Measurements from ENCODE around the gene DYRK3. TPM values are rescaled to one million over a fixed set of nuclear protein-coding genes. Genes with fewer than 3 reads are reported as not detected.

DYRK3 gene
- polyA plus RNA-seq, 1 donor (not counting 4 experiments of a cell fraction or from before 2014, with no cell fraction given): 15.0 TPM

DNA sequence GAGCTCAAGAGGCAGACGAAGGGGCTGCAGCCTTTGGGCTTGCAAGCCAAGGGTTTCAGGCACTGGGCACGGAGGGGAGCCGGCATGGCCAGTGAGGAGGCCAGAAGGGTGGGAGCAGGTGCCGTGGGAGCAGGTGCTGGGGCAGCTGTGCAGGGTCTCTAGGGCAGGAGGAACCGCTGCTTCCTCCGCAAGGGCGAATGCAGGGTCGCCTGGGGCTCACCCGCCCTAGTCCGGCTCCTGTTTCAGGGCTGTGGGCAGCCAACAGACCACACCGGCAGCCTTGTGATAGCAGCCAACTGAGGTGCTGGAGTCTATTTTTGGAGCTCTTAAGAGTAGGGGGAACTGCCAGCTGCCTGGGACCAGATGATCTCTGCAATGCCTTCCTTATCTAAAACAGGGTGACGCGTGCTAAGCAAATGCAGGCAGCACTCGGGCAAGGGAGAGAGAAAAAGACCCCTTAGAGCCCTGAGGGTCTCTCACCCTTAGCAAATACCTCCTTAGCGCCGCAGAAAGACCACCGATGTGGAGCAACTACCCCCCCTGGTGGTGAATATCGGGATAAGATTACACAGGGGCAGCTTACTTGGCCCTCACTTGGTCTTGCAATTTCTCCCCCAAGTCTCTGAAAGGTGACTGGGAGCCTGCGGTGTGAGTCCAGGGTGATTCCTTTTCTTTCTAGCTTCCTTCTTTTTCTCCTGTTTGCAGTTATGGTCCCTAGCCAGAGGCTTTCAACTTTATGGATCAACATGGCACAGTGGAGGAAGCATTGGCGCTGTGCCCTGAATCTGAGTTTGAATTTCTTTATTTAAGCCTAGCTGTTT, 28.7 kb downstream of the DYRK3 start:
- H3K27ac ChIP-seq (ENCODE audit: control insufficient read depth, insufficient read depth, low read length): no peak overlapping the region
- peaks cover 15% of the 10 kb centered on the region for H3K27me3 ChIP-seq (ENCODE audit: control insufficient read depth, extremely low read depth, insufficient read depth, low read length)
- no peak overlapping the region for H2AFZ ChIP-seq (ENCODE audit: control insufficient read depth, low read length)
- no peaks in the 10 kb centered on the region for H3K9me3 ChIP-seq (ENCODE audit: control insufficient read depth, low read depth, low read length)
- H3K9me1 ChIP-seq (ENCODE audit: control insufficient read depth, extremely low read depth, insufficient read depth, low read length): no peaks in the 10 kb centered on the region
- DNase-seq (ENCODE audit: low read depth, low spot score): no peak
- no peak for FAIRE-seq
- TF ChIP-seq, protein P1, sequence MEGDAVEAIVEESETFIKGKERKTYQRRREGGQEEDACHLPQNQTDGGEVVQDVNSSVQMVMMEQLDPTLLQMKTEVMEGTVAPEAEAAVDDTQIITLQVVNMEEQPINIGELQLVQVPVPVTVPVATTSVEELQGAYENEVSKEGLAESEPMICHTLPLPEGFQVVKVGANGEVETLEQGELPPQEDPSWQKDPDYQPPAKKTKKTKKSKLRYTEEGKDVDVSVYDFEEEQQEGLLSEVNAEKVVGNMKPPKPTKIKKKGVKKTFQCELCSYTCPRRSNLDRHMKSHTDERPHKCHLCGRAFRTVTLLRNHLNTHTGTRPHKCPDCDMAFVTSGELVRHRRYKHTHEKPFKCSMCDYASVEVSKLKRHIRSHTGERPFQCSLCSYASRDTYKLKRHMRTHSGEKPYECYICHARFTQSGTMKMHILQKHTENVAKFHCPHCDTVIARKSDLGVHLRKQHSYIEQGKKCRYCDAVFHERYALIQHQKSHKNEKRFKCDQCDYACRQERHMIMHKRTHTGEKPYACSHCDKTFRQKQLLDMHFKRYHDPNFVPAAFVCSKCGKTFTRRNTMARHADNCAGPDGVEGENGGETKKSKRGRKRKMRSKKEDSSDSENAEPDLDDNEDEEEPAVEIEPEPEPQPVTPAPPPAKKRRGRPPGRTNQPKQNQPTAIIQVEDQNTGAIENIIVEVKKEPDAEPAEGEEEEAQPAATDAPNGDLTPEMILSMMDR (optimal IDR thresholded peaks at IDR 0.05 in 1 of 3, IDR thresholded peaks at IDR 0.05 in 1 of 3, conservative IDR thresholded peaks at IDR 0.05 in 1 of 3; ENCODE audit: extremely low read depth in 1 of 3, insufficient read depth in 2 of 3, low read length in 3 of 3): peak; percentile 76 to 86 (median 83)
- TF ChIP-seq EZH2 (IDR thresholded peaks at IDR 0.05; ENCODE audit: low read length): no peak
- no peak overlapping the region for H3K4me2 ChIP-seq (ENCODE audit: control insufficient read depth, extremely low read depth, insufficient read depth, low read depth, low read length)
- H4K20me1 ChIP-seq (ENCODE audit: control insufficient read depth, extremely low read depth, insufficient read depth, low read length): no peaks in the 10 kb centered on the region
- H3K9ac ChIP-seq (ENCODE audit: control insufficient read depth, extremely low read depth, insufficient read depth, low read length): no peak overlapping the region
- no peaks in the 10 kb centered on the region for H3K36me3 ChIP-seq (ENCODE audit: control insufficient read depth in 2 of 2, extremely low read depth in 1 of 2, insufficient read depth in 2 of 2, low read length in 2 of 2)
- dilution Hi-C loops (cut with MboI; ENCODE audit: extremely low pct_ligation_motif_present, low sequenced_read_pairs): no loop called here
- no peaks in the 10 kb centered on the region for H3K79me2 ChIP-seq (ENCODE audit: control insufficient read depth, insufficient read depth, low read length)
- H3K4me1 ChIP-seq (ENCODE audit: control insufficient read depth, extremely low read depth, insufficient read depth, low read length): no peaks in the 10 kb centered on the region
- no peak overlapping the region for H3K4me3 ChIP-seq (ENCODE audit: control insufficient read depth in 2 of 3, extremely low read depth in 1 of 3, insufficient read depth in 2 of 3, low read depth in 1 of 3, low read length in 3 of 3)

DNA sequence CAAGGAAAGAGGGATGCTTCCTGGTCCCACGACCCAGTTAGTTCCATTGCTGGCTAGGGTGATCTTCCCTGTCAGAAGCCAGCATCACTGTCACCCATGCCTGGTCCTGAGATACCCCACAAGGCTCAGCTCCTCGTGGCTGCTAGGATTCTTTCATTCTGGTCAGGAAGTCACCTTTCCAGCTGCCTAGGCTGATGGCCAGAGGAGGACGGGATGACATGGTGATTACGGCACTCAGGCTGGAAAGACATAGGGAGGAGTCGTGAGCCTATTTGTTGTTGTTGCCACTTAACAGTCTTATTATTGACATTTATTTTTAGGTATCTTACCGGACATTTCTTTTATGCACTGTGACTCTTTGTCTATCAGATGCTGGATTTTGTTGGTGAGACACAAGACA, 29.4 kb downstream of the DYRK3 start:
- Histone ChIP-seq H3K9ac (ENCODE audit: control insufficient read depth, extremely low read depth, insufficient read depth, low read length) (no peak overlapping the region), H4K20me1 (ENCODE audit: control insufficient read depth, extremely low read depth, insufficient read depth, low read length) (no peaks in the 10 kb centered on the region), H3K36me3 (ENCODE audit: control insufficient read depth in 2 of 2, extremely low read depth in 1 of 2, insufficient read depth in 2 of 2, low read length in 2 of 2) (no peaks in the 10 kb centered on the region), H3K9me1 (ENCODE audit: control insufficient read depth, extremely low read depth, insufficient read depth, low read length) (no peaks in the 10 kb centered on the region), H3K27me3 (ENCODE audit: control insufficient read depth, extremely low read depth, insufficient read depth, low read length) (peaks cover 11% of the 10 kb centered on the region), H3K4me3 (ENCODE audit: control insufficient read depth in 2 of 3, extremely low read depth in 1 of 3, insufficient read depth in 2 of 3, low read depth in 1 of 3, low read length in 3 of 3) (no peak overlapping the region), H3K4me1 (ENCODE audit: control insufficient read depth, extremely low read depth, insufficient read depth, low read length) (no peaks in the 10 kb centered on the region), H3K79me2 (ENCODE audit: control insufficient read depth, insufficient read depth, low read length) (no peaks in the 10 kb centered on the region), H3K4me2 (ENCODE audit: control insufficient read depth, extremely low read depth, insufficient read depth, low read depth, low read length) (no peak overlapping the region), H3K27ac (ENCODE audit: control insufficient read depth, insufficient read depth, low read length) (no peak overlapping the region), H2AFZ (ENCODE audit: control insufficient read depth, low read length) (no peak overlapping the region), H3K9me3 (ENCODE audit: control insufficient read depth, low read depth, low read length) (no peaks in the 10 kb centered on the region)
- TF ChIP-seq EZH2 (IDR thresholded peaks at IDR 0.05; ENCODE audit: low read length): no peak
- TF ChIP-seq, protein P1 (optimal IDR thresholded peaks at IDR 0.05 in 1 of 3, IDR thresholded peaks at IDR 0.05 in 1 of 3, conservative IDR thresholded peaks at IDR 0.05 in 1 of 3; ENCODE audit: extremely low read depth in 1 of 3, insufficient read depth in 2 of 3, low read length in 3 of 3): no peak
- dilution Hi-C loops (cut with MboI; ENCODE audit: extremely low pct_ligation_motif_present, low sequenced_read_pairs): no loop called here
- no peak for DNase-seq (ENCODE audit: low read depth, low spot score)
- no peak for FAIRE-seq

All from keratinocyte (primary cell).